Measurements from ENCODE around the gene POLR1C.
A peak's percentile ranks its signal among the peaks of the same experiment; 100 is the strongest.

The POLR1C gene

GRCh38 chr6:43504756-43505593 lies 11.9 kb upstream of the POLR1C start:
- H3K36me3 ChIP-seq (ENCODE audit: control insufficient read depth, insufficient read depth, low read length), result no peaks in the 10 kb centered on the region
- H3K4me3 ChIP-seq (ENCODE audit: low read depth, low read length), result no peak overlapping the region

GRCh38 chr6:43505718-43506117 lies 11.2 kb upstream of the POLR1C start:
- no peak overlapping the region for H3K4me3 ChIP-seq (ENCODE audit: low read depth, low read length)
- H3K9ac ChIP-seq, result no peak overlapping the region
- H3K36me3 ChIP-seq (ENCODE audit: control insufficient read depth, insufficient read depth, low read length), result no peaks in the 10 kb centered on the region

More at GRCh38 chr6:43504756-43505593, 11.9 kb upstream of the POLR1C start:
- Histone ChIP-seq H3K9ac (no peak overlapping the region), H3K9me3 (ENCODE audit: control insufficient read depth, low read length) (no peaks in the 10 kb centered on the region), H3K4me1 (peaks cover 7% of the 10 kb centered on the region), H3K79me2 (no peaks in the 10 kb centered on the region), H3K27ac (no peak overlapping the region), H2AFZ (no peak overlapping the region), H3K4me2 (ENCODE audit: low read length) (no peak overlapping the region), H3K27me3 (ENCODE audit: control insufficient read depth, insufficient read depth, low read length) (no peaks in the 10 kb centered on the region)
- TF ChIP-seq CTCF (IDR thresholded peaks at IDR 0.05), result no peak

GRCh38 chr6:43506171-43506570 lies 10.7 kb upstream of the POLR1C start:
- H3K4me1 ChIP-seq, result peaks cover 10% of the 10 kb centered on the region
- H3K9me3 ChIP-seq (ENCODE audit: control insufficient read depth, low read length), result no peaks in the 10 kb centered on the region
- no peak overlapping the region for H3K4me3 ChIP-seq (ENCODE audit: low read depth, low read length)
- H3K27ac ChIP-seq, result no peak overlapping the region
- TF ChIP-seq CTCF (IDR thresholded peaks at IDR 0.05), result no peak
- H3K9ac ChIP-seq, result no peak overlapping the region
- H3K79me2 ChIP-seq, result no peaks in the 10 kb centered on the region
- no peaks in the 10 kb centered on the region for H3K36me3 ChIP-seq (ENCODE audit: control insufficient read depth, insufficient read depth, low read length)
- H2AFZ ChIP-seq, result no peak overlapping the region
- H3K27me3 ChIP-seq (ENCODE audit: control insufficient read depth, insufficient read depth, low read length), result no peaks in the 10 kb centered on the region
- H3K4me2 ChIP-seq (ENCODE audit: low read length), result no peak overlapping the region

More at GRCh38 chr6:43505718-43506117, 11.2 kb upstream of the POLR1C start:
- Histone ChIP-seq H3K9me3 (ENCODE audit: control insufficient read depth, low read length) (no peaks in the 10 kb centered on the region), H3K79me2 (no peaks in the 10 kb centered on the region), H3K27me3 (ENCODE audit: control insufficient read depth, insufficient read depth, low read length) (no peaks in the 10 kb centered on the region), H3K27ac (no peak overlapping the region), H2AFZ (no peak overlapping the region), H3K4me2 (ENCODE audit: low read length) (no peak overlapping the region), H3K4me1 (peaks cover 10% of the 10 kb centered on the region)
- TF ChIP-seq CTCF (IDR thresholded peaks at IDR 0.05), result no peak

- Histone ChIP-seq H3K9ac (no peak overlapping the region), H3K4me2 (ENCODE audit: low read length) (no peak overlapping the region), H2AFZ (no peak overlapping the region), H3K27ac (no peak overlapping the region), H3K9me3 (ENCODE audit: control insufficient read depth, low read length) (no peaks in the 10 kb centered on the region), H3K4me3 (ENCODE audit: low read depth, low read length) (no peak overlapping the region), H3K27me3 (ENCODE audit: control insufficient read depth, insufficient read depth, low read length) (no peaks in the 10 kb centered on the region), H3K36me3 (ENCODE audit: control insufficient read depth, insufficient read depth, low read length) (no peaks in the 10 kb centered on the region), H3K4me1 (peaks cover 10% of the 10 kb centered on the region), H3K79me2 (no peaks in the 10 kb centered on the region)
- peak; percentile 98 for TF ChIP-seq CTCF (IDR thresholded peaks at IDR 0.05)
Observed at GRCh38 chr6:43506667-43507471, 10.0 kb upstream of the POLR1C start.

Data from parathyroid adenoma (tissue), 2 donors.